ENCODE results near the gene PLEKHM1. TPM values are rescaled to one million over a fixed set of nuclear protein-coding genes. Genes with fewer than 3 reads are reported as not detected.

PLEKHM1 gene
- total RNA-seq, 1 donor from 2014 or later: 69.6 TPM

- peaks cover 43% of the 10 kb centered on the region for H3K4me1 ChIP-seq
- DNase-seq (no peak), ATAC-seq (no peak)
- no peak overlapping the region for H3K4me3 ChIP-seq
- no peak overlapping the region for H3K27ac ChIP-seq
- peaks cover 63% of the 10 kb centered on the region for H3K36me3 ChIP-seq
- intact Hi-C loops (cut with DNase I): no loop called here
- no peak for TF ChIP-seq CTCF (IDR thresholded peaks at IDR 0.05)
- no peaks in the 10 kb centered on the region for H3K27me3 ChIP-seq (ENCODE audit: low read depth)
- H3K9me3 ChIP-seq: no peaks in the 10 kb centered on the region
Observed at GRCh38 chr17:45404870-45405249, 85.7 kb downstream of the PLEKHM1 start.

- DNase-seq: peak; percentile 39
- Histone ChIP-seq H3K36me3 (peaks cover 72% of the 10 kb centered on the region), H3K4me1 (peaks cover 35% of the 10 kb centered on the region), H3K4me3 (no peak overlapping the region), H3K27me3 (ENCODE audit: low read depth) (no peaks in the 10 kb centered on the region), H3K27ac (no peak overlapping the region), H3K9me3 (no peaks in the 10 kb centered on the region)
- no peak for ATAC-seq
- TF ChIP-seq CTCF (IDR thresholded peaks at IDR 0.05): no peak
- intact Hi-C loops (cut with DNase I): no loop called here
Observed at GRCh38 chr17:45403906-45404490, 86.5 kb downstream of the PLEKHM1 start.

- peak; percentile 7 for DNase-seq
- H3K4me1 ChIP-seq: peaks cover 24% of the 10 kb centered on the region
- no peaks in the 10 kb centered on the region for H3K9me3 ChIP-seq
- no peak overlapping the region for H3K4me3 ChIP-seq
- intact Hi-C loops (cut with DNase I): no loop called here
- TF ChIP-seq CTCF (IDR thresholded peaks at IDR 0.05): no peak
- H3K27ac ChIP-seq: no peak overlapping the region
- no peak for ATAC-seq
- peaks cover 82% of the 10 kb centered on the region for H3K36me3 ChIP-seq
- no peaks in the 10 kb centered on the region for H3K27me3 ChIP-seq (ENCODE audit: low read depth)
Observed at GRCh38 chr17:45402916-45403315, 87.6 kb downstream of the PLEKHM1 start.

GRCh38 chr17:45398800-45399199 lies 91.7 kb downstream of the PLEKHM1 start:
- Histone ChIP-seq H3K9me3 (no peaks in the 10 kb centered on the region), H3K36me3 (peaks cover 100% of the 10 kb centered on the region), H3K4me1 (peaks cover 9% of the 10 kb centered on the region), H3K4me3 (no peak overlapping the region), H3K27me3 (ENCODE audit: low read depth) (no peaks in the 10 kb centered on the region), H3K27ac (no peak overlapping the region)
- ATAC-seq (no peak), DNase-seq (no peak)
- intact Hi-C loops (cut with DNase I): no loop called here
- TF ChIP-seq CTCF (IDR thresholded peaks at IDR 0.05): no peak

GRCh38 chr17:45397796-45398195 lies 92.7 kb downstream of the PLEKHM1 start:
- intact Hi-C loops (cut with DNase I): no loop called here
- TF ChIP-seq CTCF (IDR thresholded peaks at IDR 0.05): no peak
- no peak overlapping the region for H3K4me3 ChIP-seq
- peaks cover 9% of the 10 kb centered on the region for H3K4me1 ChIP-seq
- H3K27me3 ChIP-seq (ENCODE audit: low read depth): no peaks in the 10 kb centered on the region
- H3K36me3 ChIP-seq: peaks cover 92% of the 10 kb centered on the region
- DNase-seq: no peak
- H3K9me3 ChIP-seq: no peaks in the 10 kb centered on the region
- no peak overlapping the region for H3K27ac ChIP-seq
- ATAC-seq: no peak

All from lower lobe of right lung (tissue), 2 donors.